ENCODE data around the gene PRKCH. TPM values are rescaled to one million over a fixed set of nuclear protein-coding genes. Genes with fewer than 3 reads are reported as not detected.

The PRKCH gene
- total RNA-seq, 3 donors from 2014 or later, result 27.0 to 41.3 (median 34.0) TPM

- TF ChIP-seq POLR2AphosphoS5 (IDR thresholded peaks at IDR 0.05) (no peak), POLR2A (IDR thresholded peaks at IDR 0.05) (no peak), CTCF (IDR thresholded peaks at IDR 0.05) (no peak)
- no peaks in the 10 kb centered on the region for H3K27me3 ChIP-seq
- peak overlapping the region in 1 of 2 donors; percentile 76 for H3K27ac ChIP-seq
- H3K36me3 ChIP-seq, result no peaks in the 10 kb centered on the region
- H3K4me3 ChIP-seq, result no peak overlapping the region
- no peak for DNase-seq (ENCODE audit: low spot score in 2 of 2)
- H3K9me3 ChIP-seq, result no peaks in the 10 kb centered on the region
- H3K4me1 ChIP-seq, result peaks cover 0 to 6% of the 10 kb centered on the region in 2 donors
- intact Hi-C loops (cut with DNase I; ENCODE audit: low total_unique reads), result no loop called here
These were observed 197.0 kb downstream of the PRKCH start for GRCh38 chr14:61518403-61518802.

GRCh38 chr14:61519106-61519505 is 197.7 kb downstream of the PRKCH start:
- intact Hi-C loops (cut with DNase I; ENCODE audit: low total_unique reads), result no loop called here
- no peak overlapping the region for H3K4me3 ChIP-seq
- H3K4me1 ChIP-seq, result peaks cover 0 to 6% of the 10 kb centered on the region in 2 donors
- no peaks in the 10 kb centered on the region for H3K27me3 ChIP-seq
- DNase-seq (ENCODE audit: low spot score in 2 of 2), result no peak
- no peaks in the 10 kb centered on the region for H3K36me3 ChIP-seq
- H3K27ac ChIP-seq, result no peak overlapping the region
- TF ChIP-seq CTCF (IDR thresholded peaks at IDR 0.05) (no peak), POLR2AphosphoS5 (IDR thresholded peaks at IDR 0.05) (no peak), POLR2A (IDR thresholded peaks at IDR 0.05) (no peak)
- no peaks in the 10 kb centered on the region for H3K9me3 ChIP-seq

GRCh38 chr14:61519735-61520134 is 198.4 kb downstream of the PRKCH start:
- Histone ChIP-seq H3K27me3 (no peaks in the 10 kb centered on the region), H3K27ac (no peak overlapping the region), H3K36me3 (no peaks in the 10 kb centered on the region), H3K4me3 (no peak overlapping the region), H3K9me3 (no peaks in the 10 kb centered on the region), H3K4me1 (peaks cover 0 to 6% of the 10 kb centered on the region in 2 donors)
- no peak for DNase-seq (ENCODE audit: low spot score in 2 of 2)
- intact Hi-C loops (cut with DNase I; ENCODE audit: low total_unique reads), result no loop called here
- TF ChIP-seq POLR2A (IDR thresholded peaks at IDR 0.05), result no peak
- TF ChIP-seq CTCF (IDR thresholded peaks at IDR 0.05), result no peak

- H3K4me1 ChIP-seq, result peaks cover 3 to 10% of the 10 kb centered on the region in 2 donors
- DNase-seq (ENCODE audit: low spot score in 2 of 2), result no peak
- no peaks in the 10 kb centered on the region for H3K36me3 ChIP-seq
- H3K27me3 ChIP-seq, result no peaks in the 10 kb centered on the region
- no peak for TF ChIP-seq CTCF (IDR thresholded peaks at IDR 0.05)
- no peak for TF ChIP-seq POLR2A (IDR thresholded peaks at IDR 0.05)
- no peak for TF ChIP-seq POLR2AphosphoS5 (IDR thresholded peaks at IDR 0.05)
- H3K4me3 ChIP-seq, result no peak overlapping the region
- no peak overlapping the region for H3K27ac ChIP-seq
- H3K9me3 ChIP-seq, result no peaks in the 10 kb centered on the region
- intact Hi-C loops (cut with DNase I; ENCODE audit: low total_unique reads), result no loop called here
These were observed 199.2 kb downstream of the PRKCH start for GRCh38 chr14:61520576-61520975.

- Histone ChIP-seq H3K4me3 (no peak overlapping the region), H3K9me3 (no peaks in the 10 kb centered on the region), H3K4me1 (peaks cover 3 to 22% of the 10 kb centered on the region in 2 donors), H3K36me3 (no peaks in the 10 kb centered on the region), H3K27ac (no peak overlapping the region), H3K27me3 (no peaks in the 10 kb centered on the region)
- intact Hi-C loops (cut with DNase I; ENCODE audit: low total_unique reads), result no loop called here
- no peak for DNase-seq (ENCODE audit: low spot score in 2 of 2)
- TF ChIP-seq POLR2A (IDR thresholded peaks at IDR 0.05), result no peak
- TF ChIP-seq CTCF (IDR thresholded peaks at IDR 0.05), result no peak
- TF ChIP-seq POLR2AphosphoS5 (IDR thresholded peaks at IDR 0.05), result no peak
These were observed 200.4 kb downstream of the PRKCH start for GRCh38 chr14:61521773-61522172.

All from breast epithelium (tissue), 4 donors.